ENCODE results near the gene EYS. TPM values are rescaled to one million over a fixed set of nuclear protein-coding genes. Genes with fewer than 3 reads are reported as not detected.
"Not testable (repeated sequence)": the region's sequence is repeated elsewhere in the genome, so short reads cannot be mapped to it uniquely, and the experiment has no call there.

EYS gene
- total RNA-seq, 6 experiments from 2014 or later, result 0.54 to 2.3 (median 0.74) TPM; not detected in 1

- Histone ChIP-seq H3K27ac (no peak overlapping the region), H3K36me3 (no peaks in the 10 kb centered on the region), H3K4me1 (peaks cover 0 to 11% (median under 1%) of the 10 kb centered on the region in 4 donors), H3K27me3 (no peaks in the 10 kb centered on the region), H3K9me3 (no peaks in the 10 kb centered on the region), H3K4me3 (no peak overlapping the region)
- WGBS (ENCODE audit: insufficient coverage, low coverage, low lambda C conversion rate, missing lambda C conversion rate), result 39% methylated on average over 2 of the region's 2 CpGs
- no peak for TF ChIP-seq POLR2A (IDR thresholded peaks at IDR 0.05)
- TF ChIP-seq, protein P1, sequence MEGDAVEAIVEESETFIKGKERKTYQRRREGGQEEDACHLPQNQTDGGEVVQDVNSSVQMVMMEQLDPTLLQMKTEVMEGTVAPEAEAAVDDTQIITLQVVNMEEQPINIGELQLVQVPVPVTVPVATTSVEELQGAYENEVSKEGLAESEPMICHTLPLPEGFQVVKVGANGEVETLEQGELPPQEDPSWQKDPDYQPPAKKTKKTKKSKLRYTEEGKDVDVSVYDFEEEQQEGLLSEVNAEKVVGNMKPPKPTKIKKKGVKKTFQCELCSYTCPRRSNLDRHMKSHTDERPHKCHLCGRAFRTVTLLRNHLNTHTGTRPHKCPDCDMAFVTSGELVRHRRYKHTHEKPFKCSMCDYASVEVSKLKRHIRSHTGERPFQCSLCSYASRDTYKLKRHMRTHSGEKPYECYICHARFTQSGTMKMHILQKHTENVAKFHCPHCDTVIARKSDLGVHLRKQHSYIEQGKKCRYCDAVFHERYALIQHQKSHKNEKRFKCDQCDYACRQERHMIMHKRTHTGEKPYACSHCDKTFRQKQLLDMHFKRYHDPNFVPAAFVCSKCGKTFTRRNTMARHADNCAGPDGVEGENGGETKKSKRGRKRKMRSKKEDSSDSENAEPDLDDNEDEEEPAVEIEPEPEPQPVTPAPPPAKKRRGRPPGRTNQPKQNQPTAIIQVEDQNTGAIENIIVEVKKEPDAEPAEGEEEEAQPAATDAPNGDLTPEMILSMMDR (IDR thresholded peaks at IDR 0.05), result no peak
- peak; percentile 65 to 92 (median 78) for ATAC-seq
- DNase-seq, result no peak
- intact Hi-C loops (cut with DNase I), result no loop called here
Measured at GRCh38 chr6:63941747-63942470, 1765.1 kb downstream of the EYS start.

- Histone ChIP-seq H3K27me3 (no peaks in the 10 kb centered on the region), H3K36me3 (no peaks in the 10 kb centered on the region), H3K4me3 (no peak overlapping the region), H3K4me1 (peaks cover 0 to 24% (median 5%) of the 10 kb centered on the region in 4 donors), H3K27ac (no peak overlapping the region), H3K9me3 (no peaks in the 10 kb centered on the region)
- DNase-seq (no peak), ATAC-seq (no peak)
- TF ChIP-seq POLR2A (IDR thresholded peaks at IDR 0.05), result no peak
- TF ChIP-seq, protein P1 (IDR thresholded peaks at IDR 0.05), result no peak
- intact Hi-C loops (cut with DNase I), result no loop called here
- WGBS (ENCODE audit: insufficient coverage, low coverage, low lambda C conversion rate, missing lambda C conversion rate), result 85% methylated on average over 1 of the region's 1 CpG
Measured at GRCh38 chr6:63940056-63940455, 1767.0 kb downstream of the EYS start.

GRCh38 chr6:63936399-63936798, 1770.6 kb downstream of the EYS start:
- intact Hi-C loops (cut with DNase I), result no loop called here
- TF ChIP-seq, protein P1 (IDR thresholded peaks at IDR 0.05), result no peak
- TF ChIP-seq POLR2A (IDR thresholded peaks at IDR 0.05), result no peak
- H3K4me3 ChIP-seq, result no peak overlapping the region
- no peaks in the 10 kb centered on the region for H3K36me3 ChIP-seq
- H3K4me1 ChIP-seq, result peaks cover 0 to 20% (median 5%) of the 10 kb centered on the region in 4 donors
- DNase-seq, result no peak
- peak; percentile 96 to 99 (median 98) for ATAC-seq
- no peaks in the 10 kb centered on the region for H3K9me3 ChIP-seq
- H3K27ac ChIP-seq, result peak overlapping the region in 2 of 3 donors; percentile 31 to 34
- H3K27me3 ChIP-seq, result no peaks in the 10 kb centered on the region

GRCh38 chr6:63935732-63936131, 1771.3 kb downstream of the EYS start:
- no peaks in the 10 kb centered on the region for H3K36me3 ChIP-seq
- TF ChIP-seq POLR2A (IDR thresholded peaks at IDR 0.05), result no peak
- TF ChIP-seq, protein P1 (IDR thresholded peaks at IDR 0.05), result no peak
- H3K4me3 ChIP-seq, result no peak overlapping the region
- intact Hi-C loops (cut with DNase I), result no loop called here
- no peak for DNase-seq
- no peak overlapping the region for H3K27ac ChIP-seq
- no peaks in the 10 kb centered on the region for H3K9me3 ChIP-seq
- no peaks in the 10 kb centered on the region for H3K27me3 ChIP-seq
- ATAC-seq, result no peak
- H3K4me1 ChIP-seq, result peaks cover 0 to 26% (median 5%) of the 10 kb centered on the region in 4 donors

DNA sequence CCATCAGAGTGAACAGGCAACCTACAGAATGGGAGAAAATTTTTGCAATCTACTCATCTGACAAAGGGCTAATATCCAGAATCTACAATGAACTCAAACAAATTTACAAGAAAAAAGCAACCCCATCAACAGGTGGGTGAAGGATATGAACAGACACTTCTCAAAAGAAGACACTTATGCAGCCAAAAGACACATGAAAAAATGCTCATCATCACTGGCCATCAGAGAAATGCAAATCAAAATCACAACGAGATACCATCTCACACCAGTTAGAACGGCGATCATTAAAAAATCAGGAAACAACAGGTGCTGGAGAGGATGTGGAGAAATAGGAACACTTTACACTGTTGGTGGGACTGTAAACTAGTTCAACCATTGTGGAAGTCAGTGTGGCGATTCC, 1773.1 kb downstream of the EYS start:
- WGBS (ENCODE audit: insufficient coverage, low coverage, low lambda C conversion rate, missing lambda C conversion rate), result 93% methylated on average over 3 of the region's 4 CpGs
- intact Hi-C loops (cut with DNase I); H3K27me3 ChIP-seq; H3K27ac ChIP-seq; H3K9me3 ChIP-seq; H3K4me3 ChIP-seq; ATAC-seq; DNase-seq; H3K36me3 ChIP-seq: not testable (repeated sequence)
- H3K4me1 ChIP-seq, result peaks cover 0 to 29% (median 5%) of the 10 kb centered on the region in 4 donors
